MM.1S (cell line): ENCODE measurements around the gene AIDA.

ENCODE experiments used
- CTCF ChIP-seq: fragments of 300-600 bp; sonication (generic); IDR thresholded peaks from 2 replicates; pipeline ENCODE4 v1.5.1; 2016; ENCODE audit warnings: antibody characterized with exemption, low read length, mixed read lengths
- EZH2 ChIP-seq: fragments of 300-600 bp; sonication (generic); optimal IDR thresholded peaks from 2 replicates; pipeline ENCODE3; 2017; ENCODE audit warnings: low read depth, mild to moderate bottlenecking, antibody characterized with exemption, low read length, mixed read lengths
- EZH2phosphoT487 ChIP-seq: fragments of 300-600 bp; sonication (generic); IDR thresholded peaks from 2 replicates; pipeline ENCODE4 v1.6.1; 2018; ENCODE audit warnings: antibody characterized with exemption, low read length

GRCh38 chr1:222711319-222712252 is 705 bp downstream of the AIDA start:
- TF ChIP-seq CTCF (no peak), EZH2 (no peak), EZH2phosphoT487 (no peak)
